ENCODE data around the gene EFNA2.

EFNA2 gene

GRCh38 chr19:1260749-1261537 lies 24.7 kb upstream of the EFNA2 start:
- DNase-seq: peak; percentile 98

DNA sequence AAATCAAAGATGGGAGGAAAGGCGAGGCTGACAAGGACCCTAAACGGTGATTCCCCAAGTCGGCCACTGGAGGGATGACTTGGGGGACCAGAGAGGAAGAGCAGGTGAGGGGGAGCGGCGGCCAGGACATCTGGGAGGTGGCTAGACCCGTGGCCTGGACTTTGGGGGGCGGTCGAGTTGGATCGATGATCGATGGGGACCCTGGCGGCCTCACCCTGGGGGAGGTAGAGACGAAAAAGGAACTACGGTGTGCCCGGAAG lies 24.2 kb upstream of the EFNA2 start:
- DNase-seq: peak; percentile 59

DNA sequence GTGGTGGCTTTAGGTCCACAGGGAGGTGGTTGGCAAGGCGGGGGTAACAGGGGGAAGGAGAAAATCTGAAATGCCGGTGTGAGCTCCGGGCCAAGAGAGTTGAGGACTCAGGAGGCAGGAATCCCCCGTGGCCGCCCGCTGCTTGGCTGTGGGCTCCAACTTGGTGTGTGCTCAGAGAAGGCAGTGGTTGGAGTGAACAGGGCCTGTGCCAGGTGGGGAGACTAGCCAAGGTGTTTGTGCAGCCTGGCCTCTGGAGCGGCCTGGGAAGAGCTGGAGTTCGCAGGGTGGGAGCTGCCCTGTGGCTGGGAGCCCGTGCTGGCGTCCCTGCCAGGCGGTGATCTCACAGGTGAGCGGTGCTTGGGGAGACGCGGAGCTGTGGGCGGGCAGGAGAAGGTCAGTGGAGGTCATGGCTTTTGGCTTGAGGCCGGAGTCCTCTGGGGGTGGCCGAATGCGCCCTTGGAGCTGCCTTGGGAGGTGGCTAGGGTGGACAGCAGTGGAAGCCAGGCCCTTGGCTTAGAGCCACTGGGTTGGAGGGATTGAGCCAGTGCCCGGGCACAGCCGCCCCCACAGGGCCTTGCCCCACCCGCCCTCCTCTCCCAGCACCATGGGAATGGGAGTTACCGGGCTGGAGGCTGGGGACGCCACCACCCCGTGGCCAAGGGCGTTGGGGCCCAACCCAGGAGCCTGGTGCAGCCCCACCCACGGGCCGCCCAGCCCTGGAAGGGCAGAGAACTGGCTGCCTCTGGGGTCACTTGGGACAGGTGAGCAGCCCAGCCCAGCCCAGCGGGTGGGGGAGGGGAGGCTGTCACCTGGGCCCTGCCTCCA lies 23.7 kb upstream of the EFNA2 start:
- DNase-seq: no peak

DNA sequence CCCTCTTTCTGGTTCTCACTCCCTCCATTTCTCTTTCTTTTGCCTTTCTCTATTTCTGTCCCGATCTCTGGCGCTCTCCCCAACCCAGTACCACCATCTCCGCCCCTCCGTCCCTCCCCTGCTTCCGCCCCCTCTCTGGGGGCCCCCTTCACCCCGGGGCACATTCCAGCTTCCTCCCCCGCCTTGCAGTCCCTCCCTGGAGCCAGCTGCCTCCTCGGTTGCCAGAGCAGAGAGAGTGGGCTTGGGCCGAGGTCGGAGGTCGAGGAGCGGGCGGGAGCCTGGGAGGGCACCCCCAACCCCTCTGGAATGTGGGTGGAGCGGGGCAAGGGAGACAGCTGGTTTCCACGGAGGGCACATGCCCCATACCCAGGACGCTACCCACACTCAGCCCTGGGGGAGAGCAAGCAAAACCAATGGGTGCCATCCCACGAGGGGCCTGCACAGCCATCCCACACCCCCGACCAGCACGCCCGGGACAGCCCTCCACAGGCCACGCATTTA lies 23.0 kb upstream of the EFNA2 start:
- no peak for DNase-seq

GRCh38 chr19:1263188-1263587 lies 22.5 kb upstream of the EFNA2 start:
- peak; percentile 46 for DNase-seq

- peak; percentile 72 for DNase-seq
These were observed 20.7 kb upstream of the EFNA2 start for GRCh38 chr19:1264801-1265614.

- DNase-seq: peak; percentile 67
These were observed 20.0 kb upstream of the EFNA2 start for GRCh38 chr19:1265615-1266128.

GRCh38 chr19:1266129-1266915 lies 19.4 kb upstream of the EFNA2 start:
- peak; percentile 90 for DNase-seq

- DNase-seq: peak; percentile 68
These were observed 18.7 kb upstream of the EFNA2 start for GRCh38 chr19:1266916-1267476.

- no peak for DNase-seq
These were observed 18.0 kb upstream of the EFNA2 start for GRCh38 chr19:1267477-1268225.

GRCh38 chr19:1268226-1269064 lies 17.2 kb upstream of the EFNA2 start:
- no peak for DNase-seq

GRCh38 chr19:1269065-1269477 lies 16.6 kb upstream of the EFNA2 start, which contains the start of gene CIRBP:
TSS of gene CIRBP (plus strand) at chr19:1269332. CDS start at chr19:1270934, 1,602 bp downstream.
- peak; percentile 100 for DNase-seq

DNA sequence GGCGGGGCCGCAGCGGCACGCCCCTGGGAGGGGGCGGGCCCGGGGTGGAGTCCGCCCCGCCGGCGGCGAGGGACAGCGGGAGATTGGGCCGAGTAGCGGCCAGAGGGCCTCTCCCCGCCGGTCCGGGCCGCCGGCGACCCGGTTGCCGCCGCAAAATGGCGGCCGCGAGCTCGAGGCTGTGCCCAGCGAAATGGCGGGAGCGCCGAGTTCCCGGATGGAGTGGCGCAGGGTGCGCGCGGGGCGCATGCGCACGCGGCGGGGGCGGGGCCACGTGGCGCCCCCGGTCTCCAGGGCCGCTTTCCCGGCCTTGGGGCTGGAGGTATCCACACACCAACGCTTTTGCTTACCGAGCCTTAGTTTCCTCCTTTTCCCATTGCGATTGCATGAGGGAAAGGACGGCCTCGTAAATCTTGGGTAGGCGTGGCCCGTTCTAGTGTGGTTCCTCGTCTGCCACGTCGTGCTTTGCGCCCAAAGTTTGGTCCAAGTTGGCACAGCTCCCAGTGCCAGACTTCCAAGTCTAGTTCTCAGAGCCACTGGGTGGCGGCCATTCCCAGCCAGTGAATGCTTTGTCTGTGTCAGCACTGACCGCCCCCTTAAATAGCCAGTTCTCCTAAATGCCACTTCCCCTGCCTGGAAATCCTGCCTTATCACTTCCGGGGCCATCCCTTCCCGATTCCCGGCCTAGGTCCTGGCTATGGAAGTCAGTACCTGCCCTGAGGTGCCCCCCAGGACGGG lies 16.0 kb upstream of the EFNA2 start:
- DNase-seq: peak; percentile 87

DNA sequence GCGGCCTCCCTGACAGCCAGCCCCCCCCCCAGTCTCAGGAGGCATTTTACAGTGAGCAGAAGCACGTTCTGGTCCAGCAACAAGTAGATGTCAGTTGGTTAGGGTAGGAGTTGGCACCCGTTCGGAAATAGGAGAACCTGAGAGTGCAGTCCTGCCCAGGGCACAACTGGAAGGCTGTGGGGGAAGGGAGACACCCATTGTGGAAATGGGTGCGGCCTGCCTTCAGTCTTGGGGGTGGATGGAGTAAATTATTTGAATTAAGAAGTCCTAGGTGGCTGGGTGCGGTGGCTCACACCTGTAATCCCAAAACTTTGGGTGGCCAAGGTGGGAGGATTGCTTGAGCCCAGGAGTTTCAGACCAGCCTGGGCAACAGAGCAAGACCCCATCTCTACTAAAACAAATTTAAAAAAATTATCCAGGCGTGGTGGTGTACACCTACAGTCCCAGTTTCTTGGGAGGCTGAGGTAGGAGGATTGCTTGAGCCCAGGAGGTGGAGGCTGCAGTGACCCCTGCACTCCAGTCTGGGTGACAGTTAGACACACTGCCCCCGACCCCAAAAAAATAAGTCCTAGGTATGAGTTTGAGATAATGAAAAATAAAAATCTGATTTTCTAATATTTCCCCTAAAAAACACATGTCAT lies 15.3 kb upstream of the EFNA2 start:
- no peak for DNase-seq

GRCh38 chr19:1270854-1271527 lies 14.7 kb upstream of the EFNA2 start:
- DNase-seq: no peak

DNA sequence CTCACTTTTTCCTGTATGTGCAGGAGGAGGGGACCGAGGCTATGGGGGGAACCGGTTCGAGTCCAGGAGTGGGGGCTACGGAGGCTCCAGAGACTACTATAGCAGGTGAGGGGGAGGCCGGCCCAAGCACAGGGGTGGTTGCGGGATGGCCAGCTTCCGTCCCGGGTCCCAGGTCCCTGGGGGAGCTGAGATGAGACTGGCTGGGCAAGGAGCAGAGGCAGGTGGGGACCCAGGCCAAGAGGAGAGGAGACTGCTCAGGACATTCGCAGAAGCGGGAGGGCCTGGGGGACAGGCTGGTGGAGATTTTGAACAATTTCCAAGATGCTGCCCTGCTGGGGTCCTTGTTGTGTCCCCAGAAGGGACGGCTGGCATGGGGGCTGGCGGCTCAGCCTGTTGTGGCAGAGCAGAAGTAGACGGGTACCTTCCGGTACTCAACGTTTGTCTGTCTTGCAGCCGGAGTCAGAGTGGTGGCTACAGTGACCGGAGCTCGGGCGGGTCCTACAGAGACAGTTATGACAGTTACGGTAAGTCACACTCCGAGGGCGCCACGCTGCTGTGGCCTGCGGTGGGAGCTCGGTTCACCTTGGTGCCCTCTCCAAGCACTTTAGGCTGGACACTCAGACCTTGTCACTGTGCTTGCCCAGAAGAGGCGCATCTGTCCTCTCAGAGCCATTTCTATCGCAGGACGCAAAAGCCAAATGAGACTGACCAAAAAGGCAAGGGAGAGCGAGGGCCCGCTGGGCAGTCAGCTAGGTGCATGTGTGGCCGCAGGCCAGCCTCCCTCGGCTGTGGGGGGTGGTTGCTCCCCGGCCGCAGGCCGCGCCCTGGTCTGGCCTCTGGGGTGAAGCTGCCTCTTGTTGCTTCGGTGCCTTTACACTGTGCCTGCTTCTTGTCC lies 13.9 kb upstream of the EFNA2 start:
- no peak for DNase-seq

All from CD4-positive, alpha-beta T cell treated with Interleukin-15 for 1 hour (primary cell).